ENCODE data around the gene MAPK4.
"Not testable (repeated sequence)": the region's sequence is repeated elsewhere in the genome, so short reads cannot be mapped to it uniquely, and the experiment has no call there.

The MAPK4 gene

DNA sequence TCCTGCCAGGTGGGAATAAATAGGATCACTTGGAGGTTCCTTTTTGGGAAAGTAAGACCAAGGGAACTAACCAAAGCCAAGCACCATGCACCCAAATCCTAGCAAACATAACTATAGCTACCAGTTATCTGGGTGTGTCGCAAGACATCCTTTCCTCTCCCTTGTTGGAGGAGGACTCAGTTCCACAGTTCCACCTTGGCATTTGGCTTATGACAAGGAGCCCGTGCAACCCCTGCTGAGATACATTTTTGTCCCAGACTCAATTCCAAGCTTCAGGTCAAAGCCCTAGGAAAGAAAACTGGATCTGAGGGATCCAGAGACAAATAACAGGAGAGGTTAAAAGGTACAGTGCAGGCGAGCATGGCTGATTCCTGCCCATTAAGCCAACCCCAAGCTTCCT lies 219.1 kb downstream of the MAPK4 start:
- not testable (repeated sequence) for H3K4me3 ChIP-seq (ENCODE audit: low read depth, low read length); DNase-seq (ENCODE audit: low read depth)
